KMS-11 (cell line): ENCODE results near the gene ARHGAP24.
"Not testable (repeated sequence)": the region's sequence is repeated elsewhere in the genome, so short reads cannot be mapped to it uniquely, and the experiment has no call there.

ENCODE experiments used
- H2AFZ ChIP-seq: fragments of 200-600 bp; sonication (generic); 2 replicates; pipeline ENCODE4 v1.6.1; 2016; ENCODE audit warnings: antibody characterized with exemption, mixed run types, low read depth
- H3K27ac ChIP-seq: fragments of 200-600 bp; sonication (generic); 2 replicates; pipeline ENCODE4 v1.6.1; 2016; ENCODE audit warnings: mild to moderate bottlenecking, mixed run types
- H3K27me3 ChIP-seq: fragments of 200-600 bp; sonication (generic); 2 replicates; pipeline ENCODE4 v1.6.1; 2017; ENCODE audit warnings: mild to moderate bottlenecking, low read depth, mixed run types, moderate library complexity; ENCODE audit not compliant: insufficient read depth
- H3K36me3 ChIP-seq: fragments of 200-600 bp; sonication (generic); 2 replicates; pipeline ENCODE4 v1.6.1; 2017; ENCODE audit warnings: mild to moderate bottlenecking, mixed run types; ENCODE audit not compliant: insufficient read depth
- H3K4me1 ChIP-seq: fragments of 200-600 bp; sonication (generic); 2 replicates; pipeline ENCODE4 v1.6.1; 2016; ENCODE audit warnings: mild to moderate bottlenecking, low read depth, mixed run types; ENCODE audit not compliant: poor library complexity, severe bottlenecking
- H3K4me2 ChIP-seq: fragments of 200-600 bp; sonication (generic); 2 replicates; pipeline ENCODE4 v1.7.0; 2016; ENCODE audit warnings: mild to moderate bottlenecking, mixed run types
- H3K4me3 ChIP-seq: fragments of 200-600 bp; sonication (generic); IDR thresholded peaks from 2 replicates; pipeline ENCODE4 v1.6.1; 2017; ENCODE audit warnings: low read depth, low read length, mixed read lengths; ENCODE audit not compliant: insufficient read depth
- H3K79me2 ChIP-seq: fragments of 200-600 bp; sonication (generic); 2 replicates; pipeline ENCODE4 v1.6.1; 2016; ENCODE audit warnings: low read depth, mixed run types; ENCODE audit not compliant: insufficient read depth
- H3K9ac ChIP-seq: fragments of 200-600 bp; sonication (generic); 2 replicates; pipeline ENCODE4 v1.6.1; 2016; ENCODE audit warnings: mild to moderate bottlenecking, mixed run types
- H4K20me1 ChIP-seq: fragments of 200-600 bp; sonication (generic); 2 replicates; pipeline ENCODE4 v1.6.1; 2016; ENCODE audit warnings: mild to moderate bottlenecking, mixed run types; ENCODE audit not compliant: insufficient read depth
- TF ChIP-seq, protein P1 (sequence below): fragments of 200-600 bp; sonication (generic); conservative IDR thresholded peaks from 2 replicates; pipeline ENCODE4 v1.6.1; 2017; ENCODE audit warnings: low read depth, mild to moderate bottlenecking, antibody characterized with exemption, low read length, moderate library complexity, mixed read lengths

Gene ARHGAP24

DNA sequence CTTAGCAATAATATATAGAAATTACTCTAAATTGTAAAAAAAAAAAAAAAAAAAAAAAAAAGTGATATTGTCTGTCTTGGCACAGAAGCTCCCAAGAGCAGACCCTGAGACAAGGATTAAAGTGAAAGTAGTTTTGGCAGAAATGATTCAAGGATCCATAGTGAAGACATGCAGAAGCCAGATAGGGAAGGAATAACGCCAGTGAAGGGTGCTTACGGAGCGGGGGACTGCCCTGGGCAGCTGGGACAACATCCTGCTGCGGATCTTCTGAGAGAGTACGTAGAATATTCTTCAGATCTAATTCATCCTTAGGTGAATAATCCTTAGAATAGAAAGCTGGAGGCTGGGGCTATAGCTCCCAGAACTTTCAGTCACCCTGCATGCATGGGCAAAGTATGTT lies 39.8 kb downstream of the ARHGAP24 start:
- Histone ChIP-seq H3K79me2 (no peaks in the 10 kb centered on the region), H3K27ac (no peak overlapping the region)
- TF ChIP-seq, protein P1, sequence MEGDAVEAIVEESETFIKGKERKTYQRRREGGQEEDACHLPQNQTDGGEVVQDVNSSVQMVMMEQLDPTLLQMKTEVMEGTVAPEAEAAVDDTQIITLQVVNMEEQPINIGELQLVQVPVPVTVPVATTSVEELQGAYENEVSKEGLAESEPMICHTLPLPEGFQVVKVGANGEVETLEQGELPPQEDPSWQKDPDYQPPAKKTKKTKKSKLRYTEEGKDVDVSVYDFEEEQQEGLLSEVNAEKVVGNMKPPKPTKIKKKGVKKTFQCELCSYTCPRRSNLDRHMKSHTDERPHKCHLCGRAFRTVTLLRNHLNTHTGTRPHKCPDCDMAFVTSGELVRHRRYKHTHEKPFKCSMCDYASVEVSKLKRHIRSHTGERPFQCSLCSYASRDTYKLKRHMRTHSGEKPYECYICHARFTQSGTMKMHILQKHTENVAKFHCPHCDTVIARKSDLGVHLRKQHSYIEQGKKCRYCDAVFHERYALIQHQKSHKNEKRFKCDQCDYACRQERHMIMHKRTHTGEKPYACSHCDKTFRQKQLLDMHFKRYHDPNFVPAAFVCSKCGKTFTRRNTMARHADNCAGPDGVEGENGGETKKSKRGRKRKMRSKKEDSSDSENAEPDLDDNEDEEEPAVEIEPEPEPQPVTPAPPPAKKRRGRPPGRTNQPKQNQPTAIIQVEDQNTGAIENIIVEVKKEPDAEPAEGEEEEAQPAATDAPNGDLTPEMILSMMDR = no peak

DNA sequence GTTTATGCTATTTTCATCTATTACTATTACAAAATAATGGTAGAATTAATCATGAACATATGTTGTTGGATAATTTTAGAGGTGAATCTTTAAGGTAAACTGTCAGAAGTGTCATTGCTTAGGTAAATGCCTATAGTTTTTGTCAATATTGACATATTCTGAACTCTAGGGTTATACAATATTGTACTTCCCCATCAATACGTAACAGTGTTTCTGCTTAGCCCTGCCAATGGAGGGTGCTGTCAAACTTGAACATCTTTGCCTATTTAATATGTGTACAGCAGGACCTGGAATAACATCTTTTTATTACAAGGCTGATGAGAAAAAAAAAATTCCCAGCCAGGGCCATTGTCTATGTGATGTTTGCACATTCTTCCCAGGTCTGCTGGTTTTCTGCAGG lies 40.8 kb downstream of the ARHGAP24 start:
- TF ChIP-seq, protein P1 = no peak
- Histone ChIP-seq H3K27me3 (no peaks in the 10 kb centered on the region), H3K4me1 (no peaks in the 10 kb centered on the region), H3K9ac (no peak overlapping the region), H2AFZ (no peak overlapping the region), H3K4me2 (no peak overlapping the region), H3K27ac (no peak overlapping the region), H4K20me1 (no peaks in the 10 kb centered on the region), H3K79me2 (no peaks in the 10 kb centered on the region), H3K36me3 (no peaks in the 10 kb centered on the region), H3K4me3 (no peak overlapping the region)

More for the DNA sequence above, 39.8 kb downstream of the ARHGAP24 start:
- Histone ChIP-seq H3K9ac (no peak overlapping the region), H3K27me3 (no peaks in the 10 kb centered on the region), H4K20me1 (no peaks in the 10 kb centered on the region), H3K4me2 (no peak overlapping the region), H3K36me3 (no peaks in the 10 kb centered on the region), H3K4me1 (no peaks in the 10 kb centered on the region), H3K4me3 (no peak overlapping the region), H2AFZ (no peak overlapping the region)

DNA sequence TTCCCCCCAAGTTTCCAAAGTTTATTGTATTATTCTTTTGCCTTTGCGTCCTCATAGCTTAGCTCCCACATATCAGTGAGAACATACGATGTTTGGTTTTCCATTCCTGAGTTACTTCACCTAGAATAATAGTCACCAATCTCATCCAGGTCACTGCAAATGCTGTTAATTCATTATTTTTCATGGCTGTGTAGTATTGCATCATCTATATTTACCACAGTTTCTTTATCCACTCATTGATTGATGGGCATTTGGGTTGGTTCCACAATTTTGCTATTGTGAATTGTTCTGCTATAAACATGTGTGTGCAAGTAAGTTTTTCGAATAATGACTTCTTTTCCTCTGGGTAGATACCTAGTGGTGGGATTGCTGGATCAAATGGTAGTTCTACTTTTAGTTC lies 43.6 kb downstream of the ARHGAP24 start:
- not testable (repeated sequence) for H3K4me3 ChIP-seq, H3K36me3 ChIP-seq, H2AFZ ChIP-seq, H3K79me2 ChIP-seq, H3K27me3 ChIP-seq, H3K9ac ChIP-seq, H3K4me1 ChIP-seq, H4K20me1 ChIP-seq, H3K4me2 ChIP-seq, H3K27ac ChIP-seq

DNA sequence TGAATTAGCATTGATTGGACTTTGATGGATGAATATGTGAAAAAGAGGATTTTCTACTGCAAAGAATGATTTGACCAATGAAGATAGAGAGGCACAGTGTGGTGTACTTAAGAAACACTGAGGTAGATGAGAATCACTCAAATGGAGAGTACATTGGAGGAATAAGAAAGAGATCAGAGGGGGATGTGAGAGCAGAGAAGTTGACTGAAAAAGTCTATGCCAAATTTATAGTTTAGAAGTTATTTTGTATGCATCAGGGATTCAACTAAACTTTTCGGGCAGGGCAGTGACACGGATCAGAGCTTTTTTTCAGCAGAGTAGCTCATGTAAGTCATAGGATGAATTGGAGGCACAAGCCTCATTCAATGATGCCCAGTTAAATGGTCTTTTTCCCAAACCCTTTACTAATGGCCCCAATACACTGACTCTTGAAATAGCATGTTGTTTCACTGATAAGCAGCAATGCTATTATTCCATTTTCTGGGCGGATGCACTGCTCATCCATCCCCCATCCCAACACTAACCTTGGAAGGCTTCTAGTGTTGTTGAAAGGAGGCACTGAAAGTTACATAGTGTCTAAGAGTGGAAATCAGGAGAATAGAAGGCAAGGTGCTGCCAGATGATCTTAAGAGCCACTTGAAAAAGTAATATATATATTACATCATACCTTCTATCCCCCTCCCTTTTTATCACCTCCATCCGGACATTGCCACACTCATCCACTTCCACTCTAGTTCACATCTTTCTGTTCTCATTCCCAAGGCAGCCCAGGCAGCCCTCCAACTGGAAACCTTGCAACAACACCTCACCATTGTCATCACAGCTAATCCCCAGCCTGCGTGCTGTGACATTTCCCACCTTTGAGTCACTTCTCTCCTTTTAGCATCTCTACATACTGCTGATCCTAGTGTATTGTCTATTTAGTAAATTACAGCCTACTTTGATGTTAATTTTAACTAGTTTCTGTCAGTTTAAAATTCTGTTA lies 46.1 kb downstream of the ARHGAP24 start:
- Histone ChIP-seq H3K4me1 (no peaks in the 10 kb centered on the region), H3K27ac (no peak overlapping the region), H3K4me2 (no peak overlapping the region), H3K36me3 (no peaks in the 10 kb centered on the region), H3K79me2 (no peaks in the 10 kb centered on the region), H3K4me3 (no peak overlapping the region), H3K27me3 (no peaks in the 10 kb centered on the region), H3K9ac (no peak overlapping the region), H4K20me1 (no peaks in the 10 kb centered on the region), H2AFZ (no peak overlapping the region)
- TF ChIP-seq, protein P1 = no peak

DNA sequence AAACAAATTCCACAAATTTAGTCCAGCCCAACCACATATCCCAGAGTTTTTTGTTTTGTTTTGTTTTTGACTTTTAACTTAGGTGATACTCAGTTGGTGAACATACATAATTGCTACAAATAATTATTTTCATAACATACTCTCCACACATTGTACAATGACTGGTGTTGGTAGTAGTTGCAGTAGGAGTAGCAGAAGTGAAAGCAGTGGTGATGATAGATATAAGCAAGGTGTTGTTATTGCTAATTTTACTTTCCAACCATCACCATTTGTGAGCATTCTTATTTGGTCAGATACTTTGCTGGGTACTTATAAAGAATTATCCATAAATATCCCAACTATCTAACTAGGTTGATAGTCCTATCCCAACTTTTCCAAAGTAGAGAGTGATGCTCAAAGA lies 47.3 kb downstream of the ARHGAP24 start:
- no peaks in the 10 kb centered on the region for H3K27me3 ChIP-seq
- no peaks in the 10 kb centered on the region for H3K36me3 ChIP-seq
- H3K27ac ChIP-seq = no peak overlapping the region
- TF ChIP-seq, protein P1 = no peak
- H3K9ac ChIP-seq = no peak overlapping the region
- no peaks in the 10 kb centered on the region for H3K4me1 ChIP-seq
- no peak overlapping the region for H2AFZ ChIP-seq
- H3K4me3 ChIP-seq = no peak overlapping the region
- no peak overlapping the region for H3K4me2 ChIP-seq
- H4K20me1 ChIP-seq = no peaks in the 10 kb centered on the region
- no peaks in the 10 kb centered on the region for H3K79me2 ChIP-seq
